HCT116 (cell line): ENCODE data around the gene ZDHHC19. TPM values are rescaled to one million over a fixed set of nuclear protein-coding genes. Genes with fewer than 3 reads are reported as not detected.

Experiments used
- total RNA-seq: library from RNA; stranded (reverse); gene quantifications from one replicate; pipeline ENCODE4 v1.2.1, GENCODE V29; 2021; ENCODE audit not compliant: unreplicated experiment

Gene ZDHHC19
- total RNA-seq, 1 experiment from 2014 or later = not detected

Other genes with a start within 250 kb of the ZDHHC19 start
- gene TFRC, start 129.3 kb downstream of the ZDHHC19 start, total RNA-seq = 261 TPM
- gene SLC51A, start 5.1 kb upstream of the ZDHHC19 start, total RNA-seq = not detected
- gene PCYT1A, start 76.3 kb upstream of the ZDHHC19 start, total RNA-seq = 32.1 TPM
- 9.7 TPM for gene DYNLT2B, start 106.8 kb upstream of the ZDHHC19 start, total RNA-seq
- gene TM4SF19, start 127.0 kb upstream of the ZDHHC19 start, total RNA-seq = 1.2 TPM
- gene UBXN7, start 221.0 kb upstream of the ZDHHC19 start, total RNA-seq = 67.0 TPM